Stimulated activated CD4-positive, alpha-beta T cell treated with anti-CD3 and anti-CD28 coated beads, Interleukin-1b, Interleukin-23, amount 100 ng/mL, for 48 hours (primary cell): Measurements from ENCODE around the gene LSM3.

Experiments
- DNase-seq: peaks from one replicate; pipeline ENCODE4 v3.0.0-alpha.2; 2020

The LSM3 gene

GRCh38 chr3:14201940-14202684, 23.5 kb downstream of the LSM3 start:
- DNase-seq = no peak

GRCh38 chr3:14202874-14203520, 24.4 kb downstream of the LSM3 start:
- DNase-seq = no peak

GRCh38 chr3:14203521-14204079, 25.0 kb downstream of the LSM3 start:
- peak; percentile 16 for DNase-seq

- DNase-seq = no peak
Measured at GRCh38 chr3:14204515-14205284, 26.1 kb downstream of the LSM3 start.

DNA sequence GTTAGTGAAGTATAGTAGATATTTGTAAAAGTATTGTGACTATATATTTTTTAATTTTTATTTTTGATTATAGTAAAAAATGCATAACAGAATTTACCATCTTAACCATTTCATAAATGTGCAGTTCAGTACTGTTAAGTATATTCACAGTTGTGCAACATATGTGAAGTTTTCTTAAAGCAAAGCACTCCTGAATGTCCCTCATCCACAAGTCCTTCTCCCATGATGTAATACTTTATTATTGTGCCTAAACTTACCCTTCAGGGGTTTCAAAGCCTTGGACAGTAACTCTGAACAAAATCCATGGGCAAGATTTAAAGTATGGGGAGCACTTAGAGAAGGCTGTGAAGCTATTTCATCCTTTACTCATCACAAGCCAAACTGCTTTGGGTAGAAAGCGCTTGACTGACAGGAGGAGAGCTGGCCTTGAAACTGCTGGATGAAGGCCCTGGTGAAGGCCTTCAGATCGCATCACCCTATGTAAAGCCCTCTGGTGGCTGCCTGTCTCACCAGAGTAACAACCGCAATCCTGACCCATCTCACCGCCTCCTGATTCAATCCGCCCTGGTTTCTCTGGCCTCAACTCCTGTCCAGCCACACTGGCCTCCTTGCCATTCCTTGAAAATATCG, 28.0 kb downstream of the LSM3 start:
- no peak for DNase-seq

- DNase-seq = no peak
Measured at GRCh38 chr3:14208168-14208567, 29.6 kb downstream of the LSM3 start.

GRCh38 chr3:14208977-14209394, 30.4 kb downstream of the LSM3 start:
- no peak for DNase-seq

- DNase-seq = no peak
Measured at GRCh38 chr3:14209581-14210289, 31.1 kb downstream of the LSM3 start.

DNA sequence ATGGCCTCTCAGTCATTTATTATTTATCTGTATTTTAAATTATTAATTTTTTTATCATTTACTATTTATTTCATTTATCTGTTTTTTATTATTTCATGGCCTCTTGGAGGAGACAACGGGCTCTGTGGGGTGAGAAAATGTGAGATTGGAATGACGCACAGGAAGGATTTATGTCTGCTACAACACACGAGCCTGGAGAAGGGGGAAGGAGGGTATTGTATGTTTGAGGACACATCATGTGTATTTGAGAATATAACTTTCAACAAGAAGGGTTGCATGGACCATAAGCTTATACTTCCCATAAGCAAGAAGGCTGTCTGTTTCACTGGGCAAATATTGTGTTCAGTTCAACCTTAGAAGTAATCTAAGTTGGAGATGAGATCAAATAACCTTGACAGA, 31.7 kb downstream of the LSM3 start:
- no peak for DNase-seq

GRCh38 chr3:14210843-14211594, 32.4 kb downstream of the LSM3 start:
- DNase-seq = no peak

GRCh38 chr3:14211621-14212020, 33.0 kb downstream of the LSM3 start:
- DNase-seq = no peak

DNA sequence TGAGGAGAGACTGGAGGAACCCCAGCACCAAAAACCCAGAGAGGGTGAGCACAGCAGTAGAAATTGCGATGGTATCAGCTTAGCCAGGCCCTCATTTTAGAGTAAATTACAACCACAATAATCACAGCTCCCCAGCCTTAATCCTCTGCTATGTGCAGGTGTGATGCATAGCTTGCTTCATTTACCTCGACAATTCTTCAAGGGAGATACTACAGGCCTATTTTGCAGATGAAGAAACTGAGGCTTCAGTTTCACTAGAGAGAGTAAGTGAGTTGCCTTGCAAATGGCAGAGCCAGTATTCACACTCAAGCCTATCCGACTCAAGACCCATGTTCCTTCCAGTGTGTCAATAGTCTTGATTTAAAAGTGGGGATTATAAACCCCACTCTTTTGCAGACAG, 33.4 kb downstream of the LSM3 start:
- no peak for DNase-seq

- DNase-seq = no peak
Measured at GRCh38 chr3:14213066-14213774, 34.6 kb downstream of the LSM3 start.

GRCh38 chr3:14214764-14215163, 36.1 kb downstream of the LSM3 start:
- DNase-seq = no peak

DNA sequence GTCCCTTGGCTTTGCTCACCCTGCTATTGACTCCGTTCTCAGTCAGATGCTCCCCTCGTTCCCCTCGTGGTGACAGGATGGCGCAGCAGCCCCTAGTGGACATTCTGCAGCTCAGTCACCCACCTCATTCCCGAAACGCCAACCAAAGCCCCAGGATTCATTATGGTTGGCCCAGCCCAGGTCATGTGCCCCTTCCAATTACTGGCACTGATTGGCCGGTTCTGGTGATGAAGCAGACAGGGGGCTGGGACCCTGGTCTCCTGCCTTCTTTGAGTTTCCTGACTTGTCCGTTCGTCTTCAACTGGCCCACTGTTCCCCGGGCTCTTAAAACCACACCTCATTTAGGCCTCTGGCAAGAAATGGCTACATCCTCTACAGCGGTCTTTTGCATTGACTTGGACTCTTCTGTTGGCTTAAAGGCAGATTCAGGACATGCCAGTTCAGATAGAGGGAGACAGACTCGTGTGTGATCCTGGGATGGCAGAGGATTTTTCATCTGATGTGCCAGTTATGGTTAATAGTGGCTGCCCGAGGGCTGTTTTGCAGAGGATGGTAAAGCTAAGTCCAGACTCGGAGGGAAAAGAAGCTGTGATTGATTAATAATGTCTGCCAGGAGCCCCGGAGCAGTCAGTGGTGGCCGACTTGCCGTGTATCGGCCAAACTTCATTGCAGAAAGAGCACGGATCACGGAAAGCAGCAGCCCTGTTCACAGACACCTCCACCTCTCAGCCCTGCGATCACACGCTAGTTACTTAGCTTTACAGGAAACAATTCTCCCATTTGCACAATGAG, 37.8 kb downstream of the LSM3 start:
- DNase-seq = peak; percentile 46

- no peak for DNase-seq
Measured at GRCh38 chr3:14218355-14218754, 39.7 kb downstream of the LSM3 start.

GRCh38 chr3:14220933-14221332, 42.3 kb downstream of the LSM3 start:
- DNase-seq = no peak

DNA sequence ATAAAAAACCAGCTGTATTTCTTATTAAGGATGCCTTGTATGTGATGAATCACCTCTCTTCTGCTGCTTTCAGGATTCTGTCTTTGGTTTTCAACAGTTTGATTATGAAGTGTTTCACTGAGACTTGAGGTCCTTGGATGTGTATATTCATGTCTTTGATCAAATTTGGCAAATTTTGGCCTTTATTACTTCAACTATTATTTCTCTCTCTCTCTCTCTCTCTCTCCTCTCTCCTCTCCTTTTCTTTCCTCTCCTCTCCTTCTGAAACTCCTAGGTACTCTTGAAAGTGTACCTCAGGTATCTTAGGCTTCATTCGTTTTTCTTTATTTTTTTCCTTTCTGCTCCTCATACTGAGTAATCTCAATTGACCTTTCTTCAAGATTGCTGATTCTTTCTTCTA, 43.3 kb downstream of the LSM3 start:
- DNase-seq = no peak

DNA sequence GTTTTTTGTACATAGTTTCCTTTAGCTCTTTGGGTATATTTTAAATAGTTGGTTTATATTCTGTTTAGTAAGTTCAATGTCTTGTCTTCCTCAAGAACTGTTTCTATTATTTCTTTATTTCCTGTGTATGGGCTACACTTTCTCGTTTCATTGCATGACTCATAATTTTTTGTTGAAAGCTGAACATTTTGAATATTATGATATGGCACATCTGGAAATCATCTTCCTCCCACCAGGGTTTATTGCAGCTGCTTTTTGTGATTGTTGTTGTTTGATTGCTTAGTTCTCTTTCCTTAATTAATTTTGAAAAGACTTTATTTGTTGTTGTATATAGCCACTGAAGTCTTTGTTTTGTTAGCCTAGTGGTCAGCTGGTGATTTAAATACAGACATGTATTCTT, 43.8 kb downstream of the LSM3 start:
- DNase-seq = no peak
